Measurements from ENCODE around the gene LINGO3.

Gene LINGO3

DNA sequence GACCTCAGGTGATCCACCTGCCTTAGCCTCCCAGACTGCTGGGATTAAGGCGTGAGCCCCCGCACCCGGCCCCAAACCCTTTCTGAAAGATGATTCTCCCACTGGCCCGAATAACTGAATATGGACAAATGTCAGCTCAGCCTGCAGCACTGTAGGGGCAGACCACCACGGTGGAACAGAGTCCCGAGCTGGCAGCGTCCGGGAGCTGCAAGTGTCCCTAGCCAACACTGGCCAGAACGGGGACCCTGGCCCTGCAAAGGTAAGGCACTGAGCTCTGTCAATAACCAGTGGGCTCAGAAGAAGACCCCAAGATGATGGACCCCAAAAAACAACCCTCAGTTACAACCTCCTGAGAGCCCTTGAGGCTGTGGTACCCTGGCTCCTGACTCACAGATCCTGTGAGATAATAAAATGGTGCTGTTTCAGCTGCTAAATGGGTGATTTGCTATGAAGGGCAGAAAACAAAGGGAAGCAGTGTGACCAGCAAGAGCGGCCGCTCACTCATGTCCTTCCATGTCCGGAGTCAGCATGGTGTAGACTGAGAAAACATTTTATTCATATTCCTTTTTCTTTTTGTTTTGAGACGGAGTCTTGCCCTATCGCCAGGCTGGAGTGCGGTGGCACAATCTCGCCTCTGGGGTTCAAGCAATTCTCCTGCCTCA lies 18.9 kb upstream of the LINGO3 start:
- DNase-seq = no peak

DNA sequence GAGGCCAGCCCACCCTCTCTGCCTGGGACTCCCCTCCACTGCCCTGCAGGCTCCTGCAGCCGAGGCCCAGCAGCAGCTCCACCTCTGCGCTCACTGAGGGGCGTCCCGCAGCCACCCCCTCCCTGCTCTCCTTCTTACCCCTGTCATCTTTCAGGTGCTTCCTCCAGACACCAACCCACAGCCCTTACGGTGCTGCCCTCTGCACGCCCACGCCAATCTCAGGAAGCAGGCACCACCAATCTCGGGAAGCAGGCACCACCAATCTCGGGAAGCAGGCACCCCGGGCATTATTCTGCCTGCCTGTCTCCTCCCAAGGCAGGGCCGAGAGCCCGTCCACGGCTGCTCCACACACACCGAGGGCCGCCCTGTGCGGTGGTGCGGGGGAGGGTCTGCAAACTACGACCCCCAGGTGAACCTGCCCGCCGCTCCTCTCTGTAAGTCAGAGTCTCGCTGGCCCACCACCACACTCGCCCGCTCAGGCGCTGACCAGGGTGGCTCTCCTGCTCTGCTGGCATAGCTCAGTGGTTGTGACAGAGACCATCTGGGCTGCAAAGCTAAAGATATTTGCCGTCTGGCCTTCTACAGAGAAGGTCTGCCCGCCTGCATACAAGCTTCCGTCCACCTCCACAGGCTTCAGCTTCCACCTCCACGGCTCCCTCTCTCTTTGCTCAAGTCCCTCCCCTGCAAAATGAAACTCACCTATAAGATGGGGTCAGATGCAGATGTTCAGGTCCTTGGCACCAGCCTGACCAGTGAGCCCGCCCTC lies 17.5 kb upstream of the LINGO3 start:
- no peak for DNase-seq

DNA sequence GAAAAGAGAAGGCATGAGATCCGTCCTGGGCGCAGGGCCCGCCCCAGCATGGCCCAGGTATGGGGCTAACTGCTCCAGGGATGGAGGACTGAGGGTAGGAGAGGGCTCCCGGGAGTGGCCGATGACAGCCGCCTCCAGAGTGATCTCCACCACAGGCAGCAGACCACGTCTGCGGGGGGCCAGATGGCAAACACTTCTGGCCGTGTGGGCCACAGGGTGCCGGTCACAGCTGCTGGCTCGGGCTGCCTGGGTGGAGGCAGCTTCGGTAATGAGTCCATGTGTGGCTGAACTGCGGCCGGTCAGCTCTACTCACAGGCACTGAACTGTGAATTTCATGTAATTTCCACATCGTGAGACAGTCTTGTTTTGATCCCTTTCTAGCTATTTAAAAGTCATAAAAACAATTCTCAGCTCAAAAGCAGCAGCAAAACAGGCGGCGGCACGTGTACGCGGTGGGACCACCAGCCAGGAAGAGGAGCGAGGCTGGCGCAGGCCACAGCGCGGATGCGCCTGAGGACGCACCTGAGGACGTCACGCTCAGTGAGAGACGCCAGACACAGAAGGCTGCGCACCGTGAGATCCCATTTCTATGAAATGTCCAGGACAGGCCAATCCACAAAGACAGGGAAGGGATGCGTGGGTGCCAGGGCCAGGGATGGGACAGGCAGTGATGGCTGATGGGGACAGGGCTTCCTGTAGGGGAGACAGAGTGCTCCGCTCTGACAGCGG lies 16.4 kb upstream of the LINGO3 start:
- no peak for DNase-seq

DNA sequence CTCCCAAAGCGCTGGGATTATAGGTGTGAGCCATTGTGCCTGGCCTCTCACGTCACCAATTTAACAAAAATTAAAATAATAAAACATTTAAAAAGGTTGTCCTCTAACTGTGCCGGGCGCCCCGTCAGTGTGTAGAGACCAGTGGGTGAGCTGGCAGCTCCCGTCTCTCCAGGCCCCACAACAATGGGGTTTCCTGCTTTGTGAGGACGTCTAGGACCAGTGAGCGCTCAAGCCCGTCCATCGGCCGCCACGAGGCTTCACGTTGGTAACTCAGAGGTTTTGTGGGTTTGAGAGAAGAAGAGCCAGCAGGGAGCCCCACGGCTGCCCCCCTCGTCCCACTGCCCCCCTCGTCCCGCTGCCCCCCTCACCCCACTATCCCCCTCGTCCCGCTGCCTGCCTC lies 15.8 kb upstream of the LINGO3 start:
- DNase-seq = no peak

DNA sequence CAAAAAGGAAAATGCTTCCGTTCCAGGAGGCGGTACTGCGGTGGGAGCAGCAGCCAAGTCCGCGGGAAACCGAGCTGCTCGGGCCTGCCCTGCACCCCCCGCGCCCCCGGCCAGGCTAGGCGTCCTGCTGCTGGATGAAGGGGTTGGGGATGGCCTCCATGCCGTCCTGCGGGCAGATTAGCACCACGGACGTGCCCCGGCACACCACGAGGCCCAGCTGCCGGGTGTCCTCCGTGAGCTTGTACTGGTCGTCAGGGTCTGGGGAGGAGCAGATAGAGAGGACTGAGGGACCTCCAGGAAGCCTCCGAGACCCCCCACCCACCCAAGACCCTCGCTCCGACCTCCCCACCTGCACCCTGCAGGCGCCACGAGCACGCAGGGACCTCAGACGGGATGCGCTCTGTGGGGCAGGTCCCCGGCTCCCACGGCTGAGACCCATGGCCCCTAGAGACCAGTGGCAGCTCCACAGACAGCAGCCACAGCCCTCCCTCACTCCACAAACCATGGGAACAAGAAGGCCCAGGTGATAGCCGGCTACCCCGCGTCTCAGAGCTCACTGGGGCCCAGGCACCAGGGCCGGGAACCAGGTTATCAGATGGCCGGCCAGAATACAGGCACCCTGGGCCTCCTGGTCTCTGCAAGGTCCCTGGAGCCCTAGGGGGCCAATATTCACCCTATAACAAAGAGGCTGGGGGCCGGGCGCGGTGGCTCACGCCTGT lies 13.8 kb upstream of the LINGO3 start:
- no peak for DNase-seq

DNA sequence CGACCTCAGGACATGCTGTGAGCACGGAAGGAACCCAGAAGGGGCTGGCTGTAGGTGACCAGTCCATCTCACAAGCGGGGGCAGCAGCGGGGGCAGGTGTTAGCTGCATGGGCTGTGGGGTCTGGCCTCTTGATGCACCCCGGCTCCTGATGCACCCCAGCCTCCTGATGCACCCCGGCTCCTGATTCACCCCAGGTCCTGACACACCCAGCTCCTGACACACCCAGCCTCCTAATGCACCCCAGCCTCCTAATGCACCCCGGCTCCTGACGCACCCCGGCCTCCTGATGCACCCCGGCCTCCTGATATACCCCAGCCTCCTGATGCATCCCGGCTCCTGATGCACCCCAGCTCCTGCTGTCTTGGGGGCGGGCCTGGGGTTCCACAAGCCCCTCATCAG lies 13.0 kb upstream of the LINGO3 start:
- DNase-seq = no peak

DNA sequence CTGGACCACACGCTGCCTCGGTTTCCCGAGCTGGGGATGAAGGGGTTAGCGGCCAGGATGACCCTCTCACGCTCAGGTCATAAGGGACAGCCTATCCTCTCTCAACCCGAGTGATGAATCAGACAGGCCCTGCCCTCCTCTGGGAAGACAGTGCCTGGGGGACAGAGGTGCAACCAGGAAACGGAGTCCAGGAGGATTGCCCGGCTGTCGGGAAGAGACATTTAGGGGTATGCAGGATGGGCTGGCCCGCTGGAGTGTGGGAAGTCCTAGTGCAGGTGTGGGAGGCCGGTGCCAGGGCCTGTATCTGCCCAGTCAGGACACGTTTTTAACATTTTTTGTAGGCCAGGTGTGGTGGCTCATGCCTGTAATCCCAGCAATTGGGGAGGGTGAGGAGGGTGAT lies 12.1 kb upstream of the LINGO3 start:
- no peak for DNase-seq

DNA sequence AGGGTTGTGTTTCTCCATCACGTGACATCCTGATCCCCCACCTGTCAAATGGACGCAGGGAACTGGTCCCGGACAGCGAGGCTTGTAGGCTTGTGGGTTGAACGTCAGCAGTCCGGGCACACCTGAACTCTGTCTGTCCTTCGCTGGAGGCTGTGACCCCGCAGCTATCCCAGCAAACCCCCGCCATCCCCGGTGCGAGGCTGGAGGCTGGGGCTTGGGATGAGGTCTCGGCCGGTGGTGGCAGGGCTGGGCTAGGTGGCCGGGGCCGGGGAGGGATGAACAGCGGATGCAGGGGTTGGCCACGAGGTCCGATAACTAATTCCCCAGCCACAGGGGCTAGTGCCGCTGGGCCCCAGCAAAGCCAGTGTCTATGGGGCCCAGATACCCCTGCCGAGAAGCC lies 11.6 kb upstream of the LINGO3 start:
- no peak for DNase-seq

DNA sequence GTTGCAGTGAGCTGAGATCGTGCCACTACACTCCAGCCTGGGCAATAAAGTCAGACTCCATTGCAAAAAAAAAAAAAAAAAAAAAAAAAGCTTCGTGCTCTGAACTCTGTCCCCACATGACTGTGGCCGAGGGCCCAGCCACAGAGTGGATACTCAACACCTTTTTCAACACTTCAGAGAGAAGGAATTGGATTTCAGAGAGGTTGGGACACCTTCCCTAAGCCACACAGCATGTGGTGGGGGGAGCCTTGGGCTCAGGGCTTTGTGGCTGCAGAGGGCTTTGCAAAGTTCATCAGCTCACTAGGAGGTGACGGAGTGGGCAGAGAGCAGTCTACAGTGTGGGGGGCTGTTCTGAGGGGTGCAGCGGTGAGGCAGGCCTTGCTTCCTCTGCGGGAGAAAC lies 11.0 kb upstream of the LINGO3 start:
- no peak for DNase-seq

DNA sequence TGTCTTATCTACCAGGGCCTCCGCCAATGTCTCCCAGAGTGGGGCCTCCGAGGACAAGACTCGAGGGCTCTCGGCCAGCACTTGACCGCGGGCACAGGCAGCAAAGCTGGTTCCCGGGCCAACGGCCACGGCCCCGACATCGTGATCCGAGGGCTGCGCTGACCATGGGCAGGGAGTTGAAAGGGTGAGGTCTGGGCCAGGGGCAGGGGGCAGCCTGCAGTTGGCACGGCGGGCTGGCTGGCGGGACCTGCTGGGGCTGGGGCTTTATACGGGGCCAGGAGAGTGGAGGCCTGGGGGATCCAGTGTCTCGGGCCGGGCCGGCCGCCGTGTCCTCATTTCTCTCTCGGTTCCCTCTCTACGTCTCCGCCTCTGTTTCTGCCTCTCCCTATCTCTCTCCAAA lies 9.8 kb upstream of the LINGO3 start:
- DNase-seq = no peak

DNA sequence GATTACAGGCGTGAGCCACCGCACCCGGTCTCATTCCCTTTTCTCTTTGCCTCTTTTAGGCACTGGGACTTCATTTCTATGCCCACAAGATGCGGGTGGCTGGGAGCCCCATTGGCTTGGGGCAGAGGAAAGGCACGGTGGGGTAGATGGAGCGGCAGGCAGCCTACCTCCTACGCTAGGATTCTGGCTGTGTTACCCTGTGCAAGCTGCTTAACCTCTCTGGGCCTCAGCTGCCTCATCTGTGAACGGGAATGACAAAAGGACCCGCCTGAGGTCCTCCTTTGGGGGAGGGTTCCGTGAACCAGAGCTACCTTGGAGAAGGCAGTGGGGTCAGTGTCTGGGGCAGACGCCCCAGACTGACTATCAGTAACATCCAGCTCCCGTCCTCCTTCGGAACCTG lies 9.3 kb upstream of the LINGO3 start:
- DNase-seq = no peak

DNA sequence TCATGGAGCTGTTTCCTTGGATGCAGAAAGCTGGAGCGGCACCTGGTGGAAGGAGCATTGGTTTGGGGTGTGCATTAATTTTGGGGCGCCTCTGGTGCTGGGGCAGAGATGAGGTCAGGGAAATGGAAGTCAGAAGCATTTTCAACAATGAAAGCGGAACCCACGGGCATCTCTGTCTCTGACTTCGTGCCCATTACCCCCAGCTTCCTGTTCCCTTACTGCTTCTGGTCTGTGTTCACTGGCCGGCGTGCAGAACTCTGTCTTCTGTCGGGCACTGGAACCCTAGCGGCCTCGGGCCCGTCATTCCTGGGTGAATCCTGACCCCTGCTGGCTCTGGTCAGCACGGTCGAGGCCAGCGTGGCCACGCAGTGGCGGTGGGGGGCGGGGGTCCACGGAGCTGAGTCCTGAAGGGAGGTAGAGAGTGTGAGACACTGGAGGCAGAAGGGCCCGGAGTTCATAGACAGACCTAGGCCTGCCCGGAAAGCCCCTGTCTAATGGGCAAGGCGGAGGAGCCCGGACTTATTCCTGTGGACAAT lies 7.9 kb upstream of the LINGO3 start:
- DNase-seq = no peak

DNA sequence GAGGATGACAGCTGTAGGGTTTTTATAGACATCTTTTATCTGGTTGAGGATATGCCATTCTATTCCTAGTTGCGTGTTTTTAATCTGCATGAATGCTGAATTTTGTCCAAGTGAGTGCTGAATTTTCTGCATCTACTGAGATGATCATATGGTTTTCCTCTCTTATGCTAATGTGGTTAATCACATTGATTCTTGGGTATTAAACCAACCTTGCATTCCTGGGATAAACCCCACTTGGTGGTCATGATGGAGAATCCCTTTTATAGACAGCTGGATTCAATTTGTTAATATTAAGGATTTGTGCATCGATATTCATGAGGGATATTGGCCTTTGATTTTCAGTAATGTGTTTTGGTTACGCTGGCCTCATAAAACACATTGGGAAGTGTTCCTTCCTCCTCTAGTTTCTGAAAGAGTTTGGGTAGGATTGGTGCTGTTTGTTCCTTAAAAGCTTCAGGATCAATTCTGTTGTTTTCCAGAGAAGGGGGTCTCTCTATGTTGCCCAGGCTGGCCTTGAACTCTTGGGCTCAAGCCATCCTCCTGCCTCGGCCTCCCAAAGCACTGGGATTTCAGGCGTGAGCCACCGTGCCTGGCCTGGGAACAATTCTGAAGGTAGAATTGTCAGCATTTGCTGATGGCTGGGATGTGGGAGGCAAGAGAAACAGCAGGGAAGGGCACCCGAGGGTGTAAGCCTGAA lies 7.3 kb upstream of the LINGO3 start:
- no peak for DNase-seq

DNA sequence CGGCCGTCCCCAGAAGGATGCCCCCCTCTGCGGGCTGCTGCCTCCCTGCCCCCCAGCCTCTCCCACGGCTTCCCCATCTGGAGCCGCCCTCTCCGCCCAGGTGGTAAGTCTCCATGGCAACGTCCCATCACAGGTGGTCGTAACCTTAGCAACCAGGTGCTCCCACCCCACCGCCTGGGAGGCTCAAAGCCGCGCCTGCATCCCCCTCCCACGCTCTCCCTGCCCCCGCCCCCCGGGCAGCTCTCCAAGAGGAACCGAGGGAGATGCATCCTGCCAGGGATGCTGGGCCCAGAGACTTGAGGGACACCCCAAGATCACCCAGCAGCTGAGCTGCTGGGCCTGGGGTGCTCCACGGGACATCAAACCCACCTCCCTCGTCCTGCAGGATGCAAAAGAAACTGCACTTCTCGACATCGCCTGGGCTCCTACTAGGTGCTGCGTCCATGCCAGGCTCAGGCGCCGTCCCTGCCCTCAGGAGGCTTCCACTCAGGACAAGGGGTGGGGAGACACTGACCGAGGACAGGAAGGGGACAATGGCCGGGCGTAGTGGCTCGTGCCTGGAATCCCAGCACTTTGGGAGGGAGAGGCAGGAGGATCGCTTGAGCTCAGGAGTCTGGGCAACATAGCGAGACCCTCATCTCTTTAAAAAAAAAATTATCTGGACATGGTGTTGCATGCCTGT lies 5.0 kb upstream of the LINGO3 start:
- DNase-seq = no peak

DNA sequence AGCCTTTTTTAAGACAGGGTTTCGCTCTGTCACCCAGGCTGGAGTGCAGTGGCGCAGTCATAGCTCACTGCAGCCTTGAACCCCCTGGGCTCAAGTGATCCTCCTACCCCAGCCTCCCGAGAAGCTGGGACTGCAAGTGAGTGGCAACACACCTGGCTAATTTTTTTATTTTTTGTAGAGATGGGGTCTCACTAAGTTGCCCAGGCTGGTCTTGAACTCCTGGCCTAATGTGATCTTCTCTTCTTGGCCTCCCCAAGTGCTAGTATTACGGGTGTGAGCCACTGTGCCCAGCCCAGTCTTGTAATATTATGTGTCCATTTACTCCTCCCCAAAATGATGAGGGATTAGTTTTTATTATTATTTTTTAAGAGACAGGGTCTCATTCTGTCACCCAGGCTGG lies 3.1 kb upstream of the LINGO3 start:
- no peak for DNase-seq

DNA sequence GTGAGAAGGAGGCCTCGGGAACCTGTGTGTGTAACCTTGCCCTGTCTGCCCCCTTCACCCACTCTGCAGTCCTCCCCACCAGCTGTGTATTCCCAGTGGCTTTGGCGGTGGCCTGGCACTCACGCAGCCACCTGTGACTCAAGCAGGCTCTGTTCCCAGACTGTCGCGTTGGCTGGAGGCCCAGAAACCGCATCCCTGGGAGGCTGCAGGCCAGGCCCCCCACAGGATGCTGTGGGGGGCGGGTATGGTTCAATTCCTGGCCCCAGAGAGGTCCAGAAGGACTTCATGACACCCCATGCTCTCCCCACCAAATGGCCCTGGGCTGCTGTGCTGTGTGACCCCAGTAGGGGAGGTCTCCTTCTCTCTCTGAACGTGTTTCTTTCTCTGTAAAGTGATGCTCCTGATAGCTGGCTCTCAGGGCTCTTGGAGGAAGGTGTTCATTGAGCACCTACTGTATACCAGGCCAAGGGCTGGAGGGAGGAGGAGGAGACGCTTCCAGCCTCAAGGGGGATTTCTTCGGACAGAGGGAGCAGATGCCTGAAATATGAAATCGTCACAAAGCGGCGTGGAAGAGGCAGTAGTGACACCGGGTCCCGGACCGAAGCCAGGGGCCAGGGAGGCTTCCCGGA lies 1.9 kb upstream of the LINGO3 start:
- DNase-seq = no peak

DNA sequence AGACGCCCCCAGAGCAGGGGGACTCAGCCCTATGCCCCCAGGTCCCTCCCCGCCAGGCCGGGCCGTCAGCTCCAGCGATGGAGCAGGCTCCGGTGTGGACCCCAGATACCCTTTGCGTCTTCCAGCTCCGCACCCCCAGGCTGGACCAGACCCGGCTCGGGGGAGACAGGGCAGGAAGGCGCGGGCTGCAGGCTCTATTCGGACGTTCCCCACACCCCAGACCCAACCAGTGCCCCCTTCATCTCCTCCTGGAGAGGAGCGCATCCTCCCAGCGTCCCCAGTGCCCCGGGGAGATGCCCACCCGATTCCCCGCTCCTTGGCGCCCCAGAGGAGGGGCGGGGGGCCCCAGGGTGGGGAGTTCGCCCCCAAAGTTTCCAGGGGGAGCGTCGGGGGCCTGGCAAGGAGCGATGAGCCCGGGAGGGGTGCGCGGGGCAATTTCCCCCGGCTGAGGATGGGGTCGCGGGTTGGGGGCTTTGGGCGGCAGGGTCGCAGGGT lies 389 bp downstream of the LINGO3 start:
- no peak for DNase-seq

DNA sequence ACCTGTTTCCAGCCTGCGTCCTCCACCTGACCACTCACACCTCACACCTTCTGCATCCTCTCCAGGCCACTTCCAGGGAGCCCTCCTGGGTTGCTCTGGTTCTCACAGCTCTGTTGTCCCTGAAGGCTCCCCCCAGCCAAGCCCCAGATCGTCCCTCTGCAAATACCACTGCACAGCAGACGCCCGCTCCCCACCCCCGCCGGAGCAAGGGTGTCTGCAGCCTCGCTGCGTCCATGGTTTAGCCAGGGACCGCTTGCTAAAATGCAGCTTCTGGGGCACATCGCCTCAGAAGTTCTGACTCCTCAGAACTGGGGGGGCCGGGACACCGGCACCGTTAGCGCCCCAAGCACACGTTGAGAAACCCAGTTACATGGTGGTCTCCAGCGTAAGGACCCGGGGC lies 983 bp downstream of the LINGO3 start:
- DNase-seq = no peak

DNA sequence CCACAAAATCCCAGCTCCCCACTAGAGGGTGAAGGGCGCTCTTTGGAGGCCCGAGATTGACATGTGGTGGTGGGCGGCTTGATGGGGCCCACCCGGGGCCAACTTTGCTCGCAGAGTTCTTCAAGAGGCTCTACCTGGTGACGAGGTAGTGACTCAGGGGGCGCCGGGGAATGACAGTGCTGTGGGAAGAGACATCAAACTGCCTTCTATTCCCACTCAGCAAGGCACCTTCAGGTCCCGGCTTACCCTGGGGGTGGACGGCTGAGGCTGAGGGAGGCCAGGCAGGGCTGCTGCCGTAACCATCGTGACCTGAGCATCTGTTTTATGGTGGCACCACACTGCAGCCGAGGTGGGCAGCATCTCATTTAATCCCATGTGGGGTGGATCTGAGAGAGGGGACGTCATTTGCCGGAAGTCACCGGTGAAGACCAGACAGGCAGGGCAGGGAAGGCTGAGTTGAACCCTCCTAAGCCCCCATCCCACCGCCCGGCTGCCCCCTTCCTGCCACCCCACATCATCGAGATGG lies 1.6 kb downstream of the LINGO3 start:
- DNase-seq = no peak

DNA sequence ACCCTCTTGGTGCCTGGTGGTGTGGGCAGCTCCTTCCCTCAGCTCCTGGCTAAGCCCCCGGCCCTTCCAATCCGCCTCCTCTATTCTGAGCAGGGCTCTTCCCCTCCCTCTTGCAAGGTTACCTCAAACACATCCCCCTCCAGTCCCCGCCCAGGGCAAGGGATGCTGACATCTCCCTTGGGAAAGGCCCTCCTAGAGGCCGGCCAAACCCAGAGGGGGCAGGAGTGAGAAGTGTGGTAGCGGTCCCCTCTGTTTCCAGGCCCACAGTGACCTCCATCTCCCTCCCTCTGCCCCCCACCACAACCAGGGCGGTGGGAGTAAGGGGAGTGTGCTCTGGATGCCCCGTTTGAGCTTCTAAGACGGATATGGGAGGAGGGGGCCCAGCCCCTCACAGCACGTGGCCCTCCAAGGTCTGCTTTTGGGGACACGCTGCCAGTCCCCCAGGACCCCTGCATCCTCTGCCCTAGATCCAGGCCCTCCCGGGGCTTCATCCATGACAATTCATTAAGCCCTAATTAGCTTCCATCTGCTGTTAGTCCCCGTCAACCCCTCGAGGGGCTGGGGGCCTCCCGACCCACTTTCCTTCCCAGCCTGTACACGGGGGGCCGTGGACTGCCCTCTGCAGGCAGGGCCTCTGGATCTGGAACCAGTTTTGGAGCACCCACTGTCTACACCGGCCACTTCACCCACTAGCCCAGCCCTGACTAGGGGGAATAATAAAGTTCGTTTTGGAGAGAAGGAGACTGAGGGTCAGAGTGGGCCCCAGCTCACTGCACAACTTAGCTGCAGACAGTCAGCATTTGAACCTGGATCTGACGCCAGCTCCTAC lies 2.3 kb downstream of the LINGO3 start:
- no peak for DNase-seq

Data from cortex of kidney (tissue), 1 donor.